Stomach smooth muscle (tissue), 2 donors: Measurements from ENCODE around the gene EFCAB6.

ENCODE experiments used
- H3K27ac ChIP-seq: one replicate; pipeline ENCODE4 v1.7.0; 2013; ENCODE audit warnings: mild to moderate bottlenecking, low read length, inconsistent platforms
- H3K27me3 ChIP-seq, 2 donors: one replicate each; pipeline ENCODE4 v1.7.0; 2013; ENCODE audit warnings: low read length in 2 of 2; ENCODE audit not compliant: insufficient read depth in 2 of 2, control insufficient read depth in 1 of 2
- H3K36me3 ChIP-seq, 2 donors: one replicate each; pipeline ENCODE4 v1.7.0; 2013; ENCODE audit warnings: low read length in 2 of 2; ENCODE audit not compliant: control insufficient read depth in 2 of 2, insufficient read depth in 2 of 2
- H3K4me1 ChIP-seq: one replicate; pipeline ENCODE4 v1.7.0; 2013; ENCODE audit warnings: low read length; ENCODE audit not compliant: control insufficient read depth, insufficient read depth
- H3K4me3 ChIP-seq, 2 donors: one replicate each; pipeline ENCODE4 v1.7.0; 2013; ENCODE audit warnings: low read length in 2 of 2
- H3K9ac ChIP-seq, 2 donors: one replicate each; pipeline ENCODE4 v1.7.0; 2013; ENCODE audit warnings: low read length in 2 of 2, mild to moderate bottlenecking in 1 of 2
- H3K9me3 ChIP-seq, 2 donors: one replicate each; pipeline ENCODE4 v1.7.0; 2013; ENCODE audit warnings: low read length in 2 of 2; ENCODE audit not compliant: control insufficient read depth in 2 of 2
- donor health status: healthy.
- donor health status: Pancreatic carcinoma.

The EFCAB6 gene

DNA sequence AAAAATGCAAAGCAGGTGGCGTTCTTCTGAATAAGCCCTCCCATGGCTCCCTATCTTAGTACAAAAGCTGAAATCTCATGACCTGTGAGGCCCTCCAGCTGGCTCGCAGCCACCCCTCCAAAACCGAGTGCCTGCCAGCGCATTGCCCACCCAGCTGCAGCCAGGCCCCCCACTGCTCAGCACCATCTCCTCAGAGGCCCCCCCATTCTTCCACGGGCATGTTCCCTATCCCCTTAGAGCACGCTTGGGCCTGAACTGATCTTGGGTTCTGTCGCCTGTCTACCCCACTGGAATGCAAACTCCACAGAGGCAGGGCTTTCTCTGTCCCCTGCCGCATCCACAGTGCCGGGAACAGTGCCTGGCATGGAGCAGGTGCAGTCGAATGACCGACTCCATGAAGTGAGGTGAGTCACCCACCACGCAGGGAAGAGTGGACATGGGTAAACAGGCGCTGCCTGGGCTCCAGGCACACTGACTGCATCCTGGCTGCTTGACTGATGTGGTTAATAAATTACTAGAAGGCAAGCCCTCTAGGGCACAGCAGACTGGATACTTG is 11.3 kb upstream of the EFCAB6 start:
- H3K27me3 ChIP-seq = peaks cover 11 to 24% of the 10 kb centered on the region in 2 donors
- no peak overlapping the region for H3K9ac ChIP-seq
- no peak overlapping the region for H3K4me3 ChIP-seq
- peaks cover 23% of the 10 kb centered on the region for H3K4me1 ChIP-seq
- H3K36me3 ChIP-seq = no peaks in the 10 kb centered on the region
- H3K9me3 ChIP-seq = no peaks in the 10 kb centered on the region
- no peak overlapping the region for H3K27ac ChIP-seq

DNA sequence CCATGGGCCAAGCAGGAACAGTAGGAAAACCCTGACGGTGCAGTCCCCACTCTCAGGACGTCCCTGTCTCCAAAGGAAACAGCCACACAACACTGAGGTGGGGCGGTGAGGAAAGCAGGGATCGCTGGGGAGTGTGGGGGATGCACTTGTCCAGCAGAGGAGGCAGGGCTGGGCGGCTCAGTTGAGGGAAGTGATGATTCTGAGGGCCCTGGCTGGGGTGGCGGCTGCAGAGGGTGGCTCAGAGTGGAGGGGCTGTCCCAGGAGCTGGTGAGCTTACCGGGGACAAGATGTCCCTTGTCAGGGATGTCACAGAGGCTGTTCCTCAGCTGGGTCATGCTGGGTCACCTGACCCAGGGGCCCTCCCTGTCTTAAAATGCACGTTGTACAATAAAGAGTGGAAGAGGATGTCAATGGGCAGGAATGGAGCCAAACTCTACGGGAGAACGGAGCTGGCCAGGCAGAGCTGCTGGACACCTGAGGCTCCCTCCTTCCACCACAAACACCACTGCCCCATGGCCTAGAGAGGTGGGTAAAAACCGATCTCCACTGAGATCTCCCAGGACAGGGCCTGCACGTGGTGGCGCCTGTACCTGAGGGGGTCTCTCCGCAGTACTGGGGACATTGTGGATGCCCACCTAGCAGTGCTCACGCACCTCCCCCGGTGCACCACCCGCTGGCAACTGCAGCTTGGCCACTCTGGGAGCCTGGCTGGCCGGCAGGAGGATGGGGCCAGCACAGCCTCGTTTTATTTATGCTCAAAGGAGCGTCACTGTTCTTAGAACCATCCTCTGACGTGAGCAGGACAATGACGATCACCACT is 9.7 kb upstream of the EFCAB6 start:
- H3K9me3 ChIP-seq = no peaks in the 10 kb centered on the region
- H3K36me3 ChIP-seq = no peaks in the 10 kb centered on the region
- H3K4me3 ChIP-seq = no peak overlapping the region
- H3K9ac ChIP-seq = no peak overlapping the region
- H3K27me3 ChIP-seq = peaks cover 11 to 24% of the 10 kb centered on the region in 2 donors
- H3K27ac ChIP-seq = no peak overlapping the region
- H3K4me1 ChIP-seq = peaks cover 13% of the 10 kb centered on the region

DNA sequence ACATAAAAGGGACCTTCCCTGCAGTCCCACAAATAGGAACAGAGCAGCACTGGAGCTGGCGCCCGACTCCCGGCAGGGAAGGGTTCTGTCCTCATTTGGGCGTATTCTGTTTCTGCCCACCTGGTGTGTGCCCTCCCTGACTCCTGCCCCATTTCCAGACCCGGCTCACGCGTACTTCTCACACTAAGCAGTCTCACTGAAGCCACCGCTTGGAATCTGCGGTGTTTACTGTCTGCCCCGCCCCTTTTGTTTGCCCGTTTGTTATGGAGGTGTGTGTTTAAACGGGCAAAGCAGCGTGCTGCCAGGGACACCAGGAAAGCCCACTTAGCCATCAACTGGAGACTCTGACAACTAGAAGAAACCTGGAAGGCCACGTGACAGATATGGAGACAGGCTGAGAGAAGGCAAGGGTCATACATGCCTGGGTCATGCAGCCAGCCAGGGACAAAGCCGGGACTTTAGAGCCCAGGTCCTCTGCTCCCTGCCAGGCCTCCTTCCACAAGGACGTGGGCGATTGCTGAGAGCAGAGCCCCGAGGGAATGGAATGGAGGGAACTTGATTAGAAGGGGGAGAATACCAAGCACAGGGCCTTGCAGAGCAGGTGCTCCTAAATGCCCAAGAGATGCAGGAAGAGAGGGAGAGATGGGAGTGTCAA is 8.7 kb upstream of the EFCAB6 start:
- H3K4me3 ChIP-seq = no peak overlapping the region
- no peak overlapping the region for H3K9ac ChIP-seq
- H3K9me3 ChIP-seq = no peaks in the 10 kb centered on the region
- H3K36me3 ChIP-seq = no peaks in the 10 kb centered on the region
- no peak overlapping the region for H3K27ac ChIP-seq
- H3K27me3 ChIP-seq = peaks cover 11 to 24% of the 10 kb centered on the region in 2 donors
- H3K4me1 ChIP-seq = peaks cover 2% of the 10 kb centered on the region

DNA sequence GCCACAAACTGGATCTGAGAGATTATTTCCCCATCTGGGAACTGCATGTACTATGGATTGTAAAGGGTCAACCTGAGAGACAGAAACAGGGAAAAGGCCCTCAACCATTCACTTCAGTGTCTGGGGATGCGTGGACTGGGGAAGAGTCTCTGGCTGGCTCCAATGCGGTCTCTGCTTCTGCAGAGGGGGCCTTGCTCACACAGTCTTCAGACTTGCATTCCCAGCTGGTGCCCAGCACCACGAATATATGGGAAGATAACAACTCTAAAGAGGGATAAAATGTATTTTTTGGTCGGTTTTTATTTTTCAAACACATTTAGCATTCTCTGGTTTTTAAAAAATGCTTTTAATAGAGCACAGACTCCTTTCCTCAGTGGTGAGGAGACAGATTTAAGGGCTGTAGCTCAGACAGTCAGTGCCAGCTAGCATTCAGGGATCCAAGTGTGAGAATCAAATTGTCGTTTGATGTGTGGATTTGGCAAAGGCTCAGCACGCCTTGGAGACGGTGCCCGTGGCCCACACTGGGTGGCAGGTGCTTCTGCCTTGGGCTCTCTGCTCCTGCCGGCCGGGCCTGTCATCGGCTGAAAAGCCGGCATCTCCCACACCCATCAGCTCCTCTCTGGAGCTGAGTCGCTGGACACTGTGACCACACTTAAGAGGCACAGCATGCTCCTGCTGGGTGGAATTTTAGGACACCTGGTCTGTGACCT is 8.0 kb upstream of the EFCAB6 start:
- Histone ChIP-seq H3K27me3 (peaks cover 11 to 24% of the 10 kb centered on the region in 2 donors), H3K9ac (no peak overlapping the region), H3K36me3 (peaks cover 0 to under 1% of the 10 kb centered on the region in 2 donors), H3K27ac (no peak overlapping the region), H3K9me3 (no peaks in the 10 kb centered on the region), H3K4me3 (no peak overlapping the region), H3K4me1 (no peaks in the 10 kb centered on the region)

GRCh38 chr22:43819421-43819921 is 7.4 kb upstream of the EFCAB6 start:
- Histone ChIP-seq H3K27me3 (peaks cover 11 to 24% of the 10 kb centered on the region in 2 donors), H3K4me1 (no peaks in the 10 kb centered on the region), H3K9me3 (no peaks in the 10 kb centered on the region), H3K4me3 (no peak overlapping the region), H3K27ac (no peak overlapping the region), H3K36me3 (peaks cover 0 to 3% of the 10 kb centered on the region in 2 donors), H3K9ac (no peak overlapping the region)

DNA sequence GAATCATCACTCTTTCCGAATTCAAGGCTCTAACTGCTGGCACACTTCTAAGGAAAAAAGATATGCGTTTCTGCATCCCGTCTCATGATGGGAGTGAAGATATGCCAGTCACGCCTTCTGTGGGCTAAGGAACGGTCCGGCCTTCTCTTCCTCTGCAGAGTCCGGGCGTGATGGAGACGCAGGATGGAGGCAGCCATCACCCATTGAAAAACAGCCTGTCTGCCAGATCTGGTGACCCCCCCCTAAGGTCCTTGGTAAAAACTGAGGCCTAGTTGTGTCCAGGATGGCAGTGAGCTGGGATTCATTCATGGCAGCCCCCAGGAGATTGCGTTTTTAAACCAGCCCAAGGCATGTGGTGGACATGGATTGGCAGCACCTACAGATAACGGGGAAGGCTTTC is 6.9 kb upstream of the EFCAB6 start:
- H3K9ac ChIP-seq = no peak overlapping the region
- H3K9me3 ChIP-seq = no peaks in the 10 kb centered on the region
- H3K36me3 ChIP-seq = peaks cover 0 to 3% of the 10 kb centered on the region in 2 donors
- H3K27ac ChIP-seq = no peak overlapping the region
- H3K4me3 ChIP-seq = no peak overlapping the region
- no peaks in the 10 kb centered on the region for H3K4me1 ChIP-seq
- H3K27me3 ChIP-seq = peaks cover 11 to 24% of the 10 kb centered on the region in 2 donors

- H3K36me3 ChIP-seq = peaks cover 0 to 3% of the 10 kb centered on the region in 2 donors
These were observed 5.3 kb upstream of the EFCAB6 start for GRCh38 chr22:43817402-43817801.

GRCh38 chr22:43814264-43814663 is 2.2 kb upstream of the EFCAB6 start:
- Histone ChIP-seq H3K9me3 (no peaks in the 10 kb centered on the region), H3K9ac (no peak overlapping the region), H3K27me3 (peaks cover 0 to 3% of the 10 kb centered on the region in 2 donors), H3K4me1 (peaks cover 14% of the 10 kb centered on the region), H3K36me3 (peaks cover 0 to 3% of the 10 kb centered on the region in 2 donors), H3K27ac (no peak overlapping the region), H3K4me3 (no peak overlapping the region)

More at GRCh38 chr22:43817402-43817801, 5.3 kb upstream of the EFCAB6 start:
- Histone ChIP-seq H3K9me3 (no peaks in the 10 kb centered on the region), H3K4me1 (peaks cover 9% of the 10 kb centered on the region), H3K27ac (no peak overlapping the region), H3K27me3 (peaks cover 11 to 24% of the 10 kb centered on the region in 2 donors), H3K9ac (no peak overlapping the region), H3K4me3 (no peak overlapping the region)

DNA sequence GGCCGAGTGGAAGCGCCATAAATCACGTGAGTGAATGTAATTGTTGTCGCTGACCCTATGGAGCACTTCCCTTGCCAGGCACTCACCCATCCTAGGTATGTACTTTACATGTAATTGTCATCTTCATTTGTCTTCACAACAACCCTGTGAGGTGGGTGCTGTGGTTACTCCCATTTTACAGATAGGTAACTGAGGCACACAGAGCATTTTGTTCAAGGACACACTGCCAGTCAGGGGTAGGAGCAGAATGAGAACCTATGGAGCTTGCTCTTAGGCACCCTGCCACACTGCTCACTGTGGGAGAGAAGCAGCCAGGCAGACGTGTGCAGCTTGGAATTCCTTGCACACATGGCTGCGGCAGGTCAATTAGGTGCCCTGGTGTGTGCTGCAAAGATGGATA is 785 bp upstream of the EFCAB6 start:
- H3K4me1 ChIP-seq = peaks cover 14% of the 10 kb centered on the region
- peak overlapping the region; percentile 78 to 98 for H3K9ac ChIP-seq
- no peaks in the 10 kb centered on the region for H3K9me3 ChIP-seq
- peak overlapping the region; percentile 60 for H3K27ac ChIP-seq
- H3K4me3 ChIP-seq = peak overlapping the region; percentile 90 to 99
- peaks cover 0 to 3% of the 10 kb centered on the region in 2 donors for H3K36me3 ChIP-seq
- H3K27me3 ChIP-seq = no peaks in the 10 kb centered on the region

GRCh38 chr22:43811777-43812148 is 342 bp downstream of the EFCAB6 start:
- Histone ChIP-seq H3K9ac (peak overlapping the region; percentile 78 to 88), H3K4me1 (peaks cover 14% of the 10 kb centered on the region), H3K4me3 (peak overlapping the region; percentile 90 to 99), H3K27me3 (no peaks in the 10 kb centered on the region), H3K27ac (peak overlapping the region; percentile 60), H3K36me3 (peaks cover 0 to 3% of the 10 kb centered on the region in 2 donors), H3K9me3 (no peaks in the 10 kb centered on the region)
